Lung (tissue), 12 donors: ENCODE measurements around the gene CDH1. TPM values are rescaled to one million over a fixed set of nuclear protein-coding genes. Genes with fewer than 3 reads are reported as not detected.

Experiments
- ATAC-seq: fragments of 200-7000 bp; cut with Tn5 transposase; one replicate; pipeline ENCODE4 v1.9.1; 2020; ENCODE audit warnings: moderate number of reproducible peaks; ENCODE audit not compliant: insufficient read depth, low FRiP score
- DNase-seq, 3 donors: peaks; one replicate each; pipeline ENCODE4 v3.0.0-alpha.2; 2013 to 2017
- H3K27ac ChIP-seq, 2 donors: one replicate each; pipeline ENCODE4 v1.5.1; 2013; ENCODE audit warnings: mild to moderate bottlenecking in 2 of 2, moderate library complexity in 2 of 2, control low read depth in 1 of 2, inconsistent platforms in 1 of 2, low read depth in 1 of 2, low read length in 1 of 2
- H3K27me3 ChIP-seq, 3 donors: one replicate each; pipeline ENCODE4 v1.5.1; 2013; ENCODE audit warnings: low read length in 2 of 3; ENCODE audit not compliant: control insufficient read depth in 3 of 3, insufficient read depth in 3 of 3
- H3K36me3 ChIP-seq, 4 donors: one replicate each; pipeline ENCODE4 v1.5.1; 2013; ENCODE audit warnings: low read length in 4 of 4, mild to moderate bottlenecking in 1 of 4, moderate library complexity in 1 of 4; ENCODE audit not compliant: control insufficient read depth in 4 of 4, insufficient read depth in 4 of 4
- H3K4me1 ChIP-seq, 5 donors: one replicate each; pipeline ENCODE4 v1.5.1; 2013; ENCODE audit warnings: low read length in 5 of 5, mild to moderate bottlenecking in 2 of 5, moderate library complexity in 1 of 5; ENCODE audit not compliant: control insufficient read depth in 5 of 5, insufficient read depth in 5 of 5
- H3K4me3 ChIP-seq: one replicate; pipeline ENCODE4 v1.5.1; 2013; ENCODE audit warnings: mild to moderate bottlenecking, control low read depth, moderate library complexity
- H3K9ac ChIP-seq, 2 donors: one replicate each; pipeline ENCODE4 v1.5.1; 2013; ENCODE audit warnings: low read length in 2 of 2, control low read depth in 1 of 2; ENCODE audit not compliant: insufficient read depth in 1 of 2
- H3K9me3 ChIP-seq, 4 donors: one replicate each; pipeline ENCODE4 v1.5.1; 2013; ENCODE audit warnings: low read length in 3 of 4, mild to moderate bottlenecking in 1 of 4, moderate library complexity in 1 of 4; ENCODE audit not compliant: control insufficient read depth in 4 of 4, insufficient read depth in 3 of 4
- WGBS, 2 donors: extraction: QIAGEN DNeasy Blood & Tissue Kit; methylation state at CpG; one replicate each; pipeline ENCODE4 v1.1.7; 2013; 5-methylcytosine and 5-hydroxymethylcytosine counted together
- polyA plus RNA-seq, 2 donors: library from polyadenylated mRNA; stranded (reverse); fragments of 200-250 nt; gene quantifications; one replicate each; pipeline ENCODE4 v1.2.1, GENCODE V29; 2013
- total RNA-seq, 2 donors: library from RNA; depleted of rRNA in 1 of 2; stranded (reverse); fragments of >200 nt in 1 of 2; gene quantifications; one replicate each; pipeline ENCODE4 v1.2.1, GENCODE V29; 2014 to 2021
- TF ChIP-seq, protein P1 (sequence below): IDR thresholded peaks from 2 replicates; pipeline ENCODE4 v1.5.1; 2012; ENCODE audit warnings: mild to moderate bottlenecking; ENCODE audit errors: control extremely low read depth, extremely low read depth
- donor health status: control.
- donor health status: control.
- donor health status: Bipolar disorder and iron deficiency.
- donor health status: healthy.
- donor health status: DM: yes; HTN: yes; CAD: no.

Gene CDH1
- total and polyA plus RNA-seq, 4 donors, result 33.2 to 227 (median 95.2) TPM

DNA sequence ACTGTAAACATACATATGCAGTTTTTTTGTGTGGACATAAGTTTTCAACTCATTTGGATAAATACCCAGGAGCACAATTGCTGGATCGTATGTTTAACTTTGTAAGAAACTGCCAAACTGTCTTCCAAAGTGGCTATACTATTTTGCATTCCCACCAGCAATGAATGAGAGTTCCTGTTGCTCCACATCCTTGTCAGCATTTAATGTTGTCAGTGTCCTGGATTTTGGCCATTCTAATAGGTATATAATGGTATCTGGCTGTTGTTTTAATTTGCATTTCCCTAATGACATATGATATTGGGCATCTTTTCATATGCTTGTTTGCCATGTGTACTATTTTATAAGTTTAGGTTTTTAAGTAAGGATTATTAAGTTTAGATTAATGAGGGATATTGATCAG is 120.4 kb downstream of the CDH1 start:
- Histone ChIP-seq H3K27ac (no peak overlapping the region), H3K9ac (no peak overlapping the region), H3K36me3 (peaks cover 0 to 7% (median 2%) of the 10 kb centered on the region in 4 donors), H3K4me1 (no peaks in the 10 kb centered on the region), H3K9me3 (no peaks in the 10 kb centered on the region), H3K27me3 (no peaks in the 10 kb centered on the region), H3K4me3 (no peak overlapping the region)
- TF ChIP-seq, protein P1, sequence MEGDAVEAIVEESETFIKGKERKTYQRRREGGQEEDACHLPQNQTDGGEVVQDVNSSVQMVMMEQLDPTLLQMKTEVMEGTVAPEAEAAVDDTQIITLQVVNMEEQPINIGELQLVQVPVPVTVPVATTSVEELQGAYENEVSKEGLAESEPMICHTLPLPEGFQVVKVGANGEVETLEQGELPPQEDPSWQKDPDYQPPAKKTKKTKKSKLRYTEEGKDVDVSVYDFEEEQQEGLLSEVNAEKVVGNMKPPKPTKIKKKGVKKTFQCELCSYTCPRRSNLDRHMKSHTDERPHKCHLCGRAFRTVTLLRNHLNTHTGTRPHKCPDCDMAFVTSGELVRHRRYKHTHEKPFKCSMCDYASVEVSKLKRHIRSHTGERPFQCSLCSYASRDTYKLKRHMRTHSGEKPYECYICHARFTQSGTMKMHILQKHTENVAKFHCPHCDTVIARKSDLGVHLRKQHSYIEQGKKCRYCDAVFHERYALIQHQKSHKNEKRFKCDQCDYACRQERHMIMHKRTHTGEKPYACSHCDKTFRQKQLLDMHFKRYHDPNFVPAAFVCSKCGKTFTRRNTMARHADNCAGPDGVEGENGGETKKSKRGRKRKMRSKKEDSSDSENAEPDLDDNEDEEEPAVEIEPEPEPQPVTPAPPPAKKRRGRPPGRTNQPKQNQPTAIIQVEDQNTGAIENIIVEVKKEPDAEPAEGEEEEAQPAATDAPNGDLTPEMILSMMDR, result no peak
- DNase-seq (no peak), ATAC-seq (no peak)
- WGBS, 2 donors, result 98% methylated on average over 1 of the region's 1 CpG

DNA sequence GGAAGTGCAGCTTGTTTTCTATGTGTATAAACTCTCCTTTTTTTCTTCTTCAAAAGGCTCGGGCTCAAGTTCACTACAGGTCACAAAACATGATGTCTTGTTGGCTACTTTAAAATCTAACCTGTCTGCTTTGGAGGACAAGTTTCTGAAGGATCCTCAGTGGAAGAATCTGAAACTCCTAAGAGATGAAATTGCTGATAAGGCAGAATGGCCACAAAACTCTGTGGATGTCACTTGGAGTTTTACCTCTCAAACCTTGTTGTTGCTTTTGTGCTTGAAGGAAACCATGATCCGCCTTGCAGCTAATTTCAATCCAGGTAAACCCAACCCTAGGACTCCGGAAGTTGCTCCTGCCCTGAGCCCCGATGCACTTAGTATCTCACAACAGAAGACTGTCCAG is 122.7 kb downstream of the CDH1 start:
- no peak for DNase-seq
- ATAC-seq, result no peak
- Histone ChIP-seq H3K4me1 (no peaks in the 10 kb centered on the region), H3K27me3 (no peaks in the 10 kb centered on the region), H3K9me3 (no peaks in the 10 kb centered on the region), H3K4me3 (no peak overlapping the region), H3K27ac (no peak overlapping the region), H3K36me3 (peaks cover 0 to 15% (median 4%) of the 10 kb centered on the region in 4 donors), H3K9ac (no peak overlapping the region)
- 91 to 95% methylated on average over 4 of the region's 4 CpGs for WGBS, 2 donors
- TF ChIP-seq, protein P1, result no peak

DNA sequence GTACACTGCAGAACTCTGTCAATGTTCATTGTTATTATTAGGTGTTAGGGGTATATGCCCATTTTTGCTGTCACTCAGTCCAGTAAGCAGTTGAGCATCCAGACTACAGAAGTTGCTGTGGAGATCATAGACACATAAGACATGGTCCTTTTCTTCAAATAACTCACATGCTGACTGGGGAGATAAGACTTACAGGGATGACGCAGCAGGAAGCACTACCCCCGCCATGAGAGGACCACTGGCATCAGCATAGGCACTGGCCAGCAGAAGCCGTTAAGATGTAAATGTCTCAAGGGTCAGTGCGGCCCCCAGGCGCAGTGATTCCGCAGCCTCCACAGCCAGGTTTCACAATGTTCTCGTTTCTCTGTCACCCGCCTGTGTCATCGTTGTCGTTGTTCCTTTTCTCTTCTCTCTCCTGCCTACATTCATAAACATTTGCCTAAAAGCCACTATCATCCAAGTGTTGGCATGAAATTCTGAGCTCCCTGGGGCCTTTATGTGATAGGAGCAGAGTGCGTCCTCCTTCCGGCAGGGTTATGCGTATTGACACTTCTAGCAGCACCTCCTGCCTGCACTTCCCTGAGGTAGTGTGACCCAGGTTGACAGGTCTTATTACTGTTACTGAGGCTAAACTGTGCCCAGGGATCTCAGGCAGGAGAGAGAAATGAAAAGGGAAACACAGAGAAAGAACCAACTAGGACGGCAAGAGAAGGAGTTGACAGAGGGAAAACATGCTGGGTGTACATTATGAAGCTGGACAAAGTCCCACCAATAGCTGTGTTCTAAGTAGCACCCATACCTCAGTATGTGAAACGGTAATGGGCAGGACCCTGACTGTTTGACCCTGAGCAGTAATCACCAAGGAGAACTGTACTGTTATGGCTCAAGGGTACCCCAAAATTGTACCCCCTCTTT is 124.1 kb downstream of the CDH1 start:
- TF ChIP-seq, protein P1, result no peak
- Histone ChIP-seq H3K4me3 (no peak overlapping the region), H3K36me3 (peaks cover 0 to 15% (median 4%) of the 10 kb centered on the region in 4 donors), H3K9ac (no peak overlapping the region), H3K27me3 (no peaks in the 10 kb centered on the region), H3K27ac (no peak overlapping the region), H3K9me3 (no peaks in the 10 kb centered on the region), H3K4me1 (no peaks in the 10 kb centered on the region)
- ATAC-seq, result no peak
- no peak for DNase-seq
- WGBS, 2 donors, result 90 to 92% methylated on average over 15 of the region's 15 CpGs
